Measurements from ENCODE around the gene ZNF138.
"Not testable (repeated sequence)": the region's sequence is repeated elsewhere in the genome, so short reads cannot be mapped to it uniquely, and the experiment has no call there.

ZNF138 gene

GRCh38 chr7:64794171-64794844, at the start of gene ZNF138:
TSS of gene ZNF138 (plus strand) at chr7:64794428. CDS start at chr7:64794569, 141 bp downstream.
- peak; percentile 53 for FAIRE-seq

- no peak for FAIRE-seq
These were observed 49.5 kb upstream of the ZNF138 start for GRCh38 chr7:64744680-64745079.

- FAIRE-seq = no peak
These were observed 46.4 kb upstream of the ZNF138 start for GRCh38 chr7:64747802-64748201.

GRCh38 chr7:64753032-64753431, 41.2 kb upstream of the ZNF138 start:
- no peak for FAIRE-seq

- no peak for FAIRE-seq
These were observed 38.4 kb upstream of the ZNF138 start for GRCh38 chr7:64755865-64756264.

GRCh38 chr7:64758151-64758550, 36.1 kb upstream of the ZNF138 start:
- FAIRE-seq = no peak

- FAIRE-seq = no peak
These were observed 25.4 kb upstream of the ZNF138 start for GRCh38 chr7:64768824-64769223.

GRCh38 chr7:64774204-64774842, 19.9 kb upstream of the ZNF138 start:
- FAIRE-seq = no peak

- no peak for FAIRE-seq
These were observed 18.9 kb upstream of the ZNF138 start for GRCh38 chr7:64775289-64775688.

GRCh38 chr7:64784842-64785241, 9.4 kb upstream of the ZNF138 start:
- FAIRE-seq = not testable (repeated sequence)

- FAIRE-seq = no peak
These were observed 6.9 kb upstream of the ZNF138 start for GRCh38 chr7:64787295-64787694.

GRCh38 chr7:64789241-64789640, 5.0 kb upstream of the ZNF138 start:
- FAIRE-seq = not testable (repeated sequence)

GRCh38 chr7:64793106-64793755, 997 bp upstream of the ZNF138 start:
- no peak for FAIRE-seq

- no peak for FAIRE-seq
These were observed 948 bp downstream of the ZNF138 start for GRCh38 chr7:64795176-64795575.

GRCh38 chr7:64799169-64799568, 4.9 kb downstream of the ZNF138 start:
- FAIRE-seq = not testable (repeated sequence)

- FAIRE-seq = no peak
These were observed 8.5 kb downstream of the ZNF138 start for GRCh38 chr7:64802699-64803098.

- FAIRE-seq = no peak
These were observed 13.6 kb downstream of the ZNF138 start for GRCh38 chr7:64807731-64808365.

GRCh38 chr7:64811767-64812166, 17.5 kb downstream of the ZNF138 start:
- FAIRE-seq = no peak

GRCh38 chr7:64830926-64831325, 36.7 kb downstream of the ZNF138 start:
- FAIRE-seq = no peak

GRCh38 chr7:64832136-64832535, 37.9 kb downstream of the ZNF138 start:
- FAIRE-seq = no peak

GRCh38 chr7:64834989-64835388, 40.8 kb downstream of the ZNF138 start:
- no peak for FAIRE-seq

GRCh38 chr7:64835856-64836255, 41.6 kb downstream of the ZNF138 start:
- not testable (repeated sequence) for FAIRE-seq

- FAIRE-seq = not testable (repeated sequence)
These were observed 43.8 kb downstream of the ZNF138 start for GRCh38 chr7:64838051-64838450.

GRCh38 chr7:64838691-64839090, 44.5 kb downstream of the ZNF138 start:
- no peak for FAIRE-seq
